Activated CD8-positive, alpha-beta memory T cell treated with anti-CD3 and anti-CD28 coated beads, Interleukin-2, amount 50 U/mL, for 4 hours (primary cell): ENCODE results near the gene SCAF11.

Experiments used
- DNase-seq: peaks from one replicate; pipeline ENCODE4 v3.0.0-alpha.2; 2020

Gene SCAF11

DNA sequence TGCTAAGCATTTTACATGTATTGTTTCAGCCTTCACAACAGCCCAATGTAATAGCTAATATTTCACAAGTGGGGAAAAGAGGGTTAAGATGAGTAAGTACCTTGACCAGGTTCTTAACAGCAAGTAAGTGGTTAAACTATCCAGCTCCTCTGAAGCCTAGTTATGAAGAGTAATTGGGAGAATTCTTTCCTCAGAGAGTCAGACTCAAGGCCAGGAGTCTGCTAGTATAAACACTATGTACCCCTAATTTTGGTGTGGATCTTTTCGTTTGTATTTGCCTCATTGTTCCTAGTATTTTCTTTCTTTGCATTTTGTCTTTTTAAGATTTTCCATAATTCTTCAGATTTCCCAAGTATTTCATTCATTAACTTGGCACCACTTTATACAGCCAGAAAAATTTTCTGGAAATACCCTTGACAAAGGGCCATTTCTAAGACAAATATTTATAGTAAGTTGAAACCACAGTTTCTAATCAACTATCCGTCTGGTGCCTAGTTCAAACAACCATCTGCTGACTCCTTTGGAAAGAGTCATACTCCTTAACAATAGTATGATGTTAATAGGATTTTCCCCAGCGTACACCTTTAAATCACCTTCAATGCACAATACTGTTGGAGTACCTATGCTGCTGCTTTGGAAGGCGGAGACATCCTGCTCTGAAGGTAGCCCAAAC lies 81.2 kb downstream of the SCAF11 start:
- no peak for DNase-seq

GRCh38 chr12:45907955-45908354 lies 82.4 kb downstream of the SCAF11 start:
- DNase-seq = no peak

GRCh38 chr12:45898094-45898493 lies 92.3 kb downstream of the SCAF11 start:
- no peak for DNase-seq

DNA sequence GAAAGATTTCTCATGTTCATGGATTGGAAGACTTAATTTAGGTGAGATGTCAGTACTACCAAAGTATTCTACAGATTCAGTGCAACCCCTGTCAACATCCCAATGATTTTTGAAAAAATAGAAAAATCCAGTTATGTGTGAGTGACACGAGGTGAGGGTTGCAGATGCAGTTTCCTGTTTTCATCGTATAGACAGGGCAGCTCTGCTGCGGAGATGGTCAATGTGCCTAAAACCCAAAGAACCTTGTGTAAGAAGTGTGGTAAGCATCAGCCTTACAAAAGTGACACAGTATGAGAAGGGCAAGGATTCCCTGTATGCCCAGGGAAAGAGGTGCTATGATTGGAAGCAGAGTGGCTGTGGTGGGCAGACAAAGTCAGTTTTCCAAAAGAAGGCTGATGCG lies 94.4 kb downstream of the SCAF11 start:
- no peak for DNase-seq

- DNase-seq = no peak
These were observed 97.1 kb downstream of the SCAF11 start for GRCh38 chr12:45893240-45893639.

- no peak for DNase-seq
These were observed 100.1 kb downstream of the SCAF11 start for GRCh38 chr12:45890276-45890675.

- no peak for DNase-seq
These were observed 102.8 kb downstream of the SCAF11 start for GRCh38 chr12:45887544-45887943.

DNA sequence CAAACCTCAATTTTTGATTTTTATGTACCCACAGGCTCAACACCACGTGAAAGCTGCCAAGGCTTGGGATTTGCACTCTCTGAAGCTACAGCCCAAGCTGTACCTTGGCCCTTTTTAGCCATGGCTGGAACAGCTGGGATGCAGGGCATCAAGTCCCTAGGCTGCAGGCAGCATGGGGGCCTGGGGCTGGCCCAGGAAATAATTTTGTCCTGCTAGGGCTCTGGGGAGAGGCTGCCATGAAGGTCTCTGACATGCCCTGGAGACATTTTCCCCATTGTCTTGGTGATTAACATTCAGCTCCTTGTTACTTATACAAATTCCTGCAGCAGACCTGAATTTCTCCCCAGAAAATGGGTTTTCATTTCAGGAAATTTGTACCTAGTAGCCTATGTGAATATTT lies 103.7 kb downstream of the SCAF11 start:
- DNase-seq = no peak

DNA sequence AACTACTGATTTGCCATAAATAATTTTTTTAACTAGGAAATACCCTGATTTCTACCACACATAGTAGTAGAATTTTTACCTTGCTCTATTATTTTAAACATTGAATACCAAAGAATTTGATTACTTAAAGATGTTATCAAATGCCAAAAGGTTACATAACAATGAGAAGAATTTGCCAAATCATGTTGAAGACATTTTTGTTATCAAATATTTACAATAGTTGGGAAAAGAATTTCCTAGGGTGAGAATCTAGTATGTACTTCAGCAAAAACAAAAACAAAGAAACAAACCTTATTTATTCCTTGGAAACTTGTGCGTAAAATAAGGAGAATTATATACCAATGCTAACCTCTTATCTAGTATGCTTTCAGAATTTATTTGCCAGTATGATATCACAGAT lies 107.2 kb downstream of the SCAF11 start:
- no peak for DNase-seq

- DNase-seq = no peak
These were observed 109.8 kb downstream of the SCAF11 start for GRCh38 chr12:45880533-45880932.

- no peak for DNase-seq
These were observed 110.9 kb downstream of the SCAF11 start for GRCh38 chr12:45879363-45879895.

GRCh38 chr12:45878630-45879255 lies 111.6 kb downstream of the SCAF11 start:
- no peak for DNase-seq

DNA sequence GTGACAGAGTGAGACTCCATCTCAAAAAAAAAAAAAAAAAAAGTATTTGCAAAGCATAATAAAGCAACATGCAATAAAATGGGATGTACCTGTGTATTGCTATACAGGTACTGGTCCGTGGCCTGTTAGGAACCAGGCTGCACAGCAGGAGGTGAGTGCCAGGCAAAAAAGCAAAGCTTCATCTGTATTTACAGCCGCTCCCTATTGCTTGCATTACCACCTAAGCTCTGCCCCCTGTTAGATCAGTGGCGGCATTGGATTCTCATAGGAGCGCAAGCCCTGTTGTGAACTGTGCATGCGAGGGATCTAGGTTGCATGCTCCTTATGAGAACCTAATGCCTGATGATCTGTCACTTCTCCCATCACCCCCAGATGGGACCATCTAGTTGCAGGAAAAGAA lies 113.3 kb downstream of the SCAF11 start:
- no peak for DNase-seq

GRCh38 chr12:45872446-45872845 lies 117.9 kb downstream of the SCAF11 start:
- no peak for DNase-seq
